NCI-H2171 treated with DMSO at 0.1 percent for 48 hours (cell line): ENCODE data around the gene TCF12.

Experiments
- DNase-seq: peaks from one replicate; lab custom pipeline; 2025; lab: John Stamatoyannopoulos, UW

Gene TCF12

DNA sequence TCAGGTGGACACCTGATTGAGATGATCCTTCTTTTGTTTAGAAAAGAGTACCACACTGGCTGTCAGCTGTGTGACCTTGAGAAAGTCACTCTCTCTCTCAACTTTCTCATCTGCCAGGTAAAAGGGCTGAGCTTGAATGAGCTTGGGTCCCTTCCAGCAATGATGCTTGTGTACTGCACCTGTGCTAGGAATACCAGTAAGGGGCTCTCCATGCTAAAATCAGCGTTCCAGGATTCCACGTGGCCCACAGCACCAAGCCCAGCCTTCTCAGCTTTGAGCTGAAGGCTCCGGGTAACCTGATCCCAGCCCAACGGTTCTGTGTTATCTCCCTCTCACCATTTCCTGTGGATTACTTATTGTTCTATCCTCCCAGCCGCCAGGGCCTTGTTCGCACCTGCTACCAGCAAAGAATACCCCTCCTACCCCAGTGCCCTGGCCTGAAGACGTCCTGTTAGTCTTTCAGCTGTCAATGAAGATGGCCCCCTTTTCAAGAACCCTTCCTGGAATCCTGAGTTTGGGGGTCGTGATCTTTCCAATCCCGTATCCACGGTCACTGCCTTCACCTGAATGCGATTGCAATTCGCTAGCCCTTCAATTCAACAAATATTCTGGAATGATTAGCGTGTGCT, 403.6 kb downstream of the TCF12 start:
- peak; percentile 80 for DNase-seq

DNA sequence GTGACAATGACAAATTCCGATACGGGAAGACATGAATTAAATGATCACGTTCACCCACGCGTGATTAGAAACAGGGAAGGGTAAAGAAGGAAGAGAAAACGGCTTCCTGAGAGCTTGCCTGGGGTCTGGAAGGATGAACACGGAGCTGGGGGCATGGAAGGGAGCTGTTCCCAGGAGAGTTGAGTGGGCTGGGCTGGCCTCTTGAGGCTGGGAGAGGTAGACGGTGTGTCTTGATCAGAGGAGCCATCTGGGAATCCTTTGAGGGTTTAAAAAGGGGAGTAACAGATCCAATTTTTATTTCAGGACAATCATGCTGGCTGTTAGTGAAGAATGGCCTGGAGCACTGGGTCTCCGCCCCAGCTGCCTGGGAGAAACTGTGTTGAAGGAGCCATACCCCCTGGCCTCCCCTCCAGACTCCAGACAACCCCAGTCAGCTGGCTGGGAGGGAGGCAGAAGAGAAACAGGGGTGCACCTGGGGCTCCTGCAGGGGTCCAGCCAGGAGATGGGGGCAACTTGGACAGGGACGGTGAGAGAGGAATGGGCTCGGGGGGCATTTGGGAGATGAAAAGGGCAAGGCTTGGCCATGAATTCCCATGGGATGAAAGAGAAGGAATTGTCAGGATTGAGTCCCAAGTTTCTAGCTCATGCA, 404.3 kb downstream of the TCF12 start:
- DNase-seq, result peak; percentile 68

DNA sequence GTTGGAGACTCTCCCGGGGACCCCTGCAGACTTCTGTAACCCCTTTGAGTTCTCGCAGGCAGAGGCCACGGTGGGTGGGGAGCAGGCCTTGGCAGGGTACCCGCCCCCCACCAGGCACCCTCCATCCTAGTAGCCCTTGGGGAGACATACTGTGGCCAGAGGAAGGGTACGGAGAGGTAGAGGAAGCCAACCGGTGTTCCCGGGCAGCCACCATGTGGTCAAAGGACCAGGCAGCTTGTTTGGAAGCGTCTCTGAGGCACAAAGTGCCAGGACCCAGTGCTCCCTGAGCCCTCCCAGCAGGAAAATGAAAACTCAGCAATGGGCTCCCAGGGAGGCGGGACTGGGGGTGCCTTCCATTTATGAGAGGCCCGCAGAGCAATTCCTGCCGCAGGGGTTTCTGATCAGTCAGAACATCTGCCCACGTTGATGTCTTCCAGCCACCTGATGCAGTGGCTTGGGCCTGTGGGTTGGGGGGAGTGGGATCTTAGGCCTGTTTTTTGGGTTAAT, 404.9 kb downstream of the TCF12 start:
- DNase-seq, result no peak

DNA sequence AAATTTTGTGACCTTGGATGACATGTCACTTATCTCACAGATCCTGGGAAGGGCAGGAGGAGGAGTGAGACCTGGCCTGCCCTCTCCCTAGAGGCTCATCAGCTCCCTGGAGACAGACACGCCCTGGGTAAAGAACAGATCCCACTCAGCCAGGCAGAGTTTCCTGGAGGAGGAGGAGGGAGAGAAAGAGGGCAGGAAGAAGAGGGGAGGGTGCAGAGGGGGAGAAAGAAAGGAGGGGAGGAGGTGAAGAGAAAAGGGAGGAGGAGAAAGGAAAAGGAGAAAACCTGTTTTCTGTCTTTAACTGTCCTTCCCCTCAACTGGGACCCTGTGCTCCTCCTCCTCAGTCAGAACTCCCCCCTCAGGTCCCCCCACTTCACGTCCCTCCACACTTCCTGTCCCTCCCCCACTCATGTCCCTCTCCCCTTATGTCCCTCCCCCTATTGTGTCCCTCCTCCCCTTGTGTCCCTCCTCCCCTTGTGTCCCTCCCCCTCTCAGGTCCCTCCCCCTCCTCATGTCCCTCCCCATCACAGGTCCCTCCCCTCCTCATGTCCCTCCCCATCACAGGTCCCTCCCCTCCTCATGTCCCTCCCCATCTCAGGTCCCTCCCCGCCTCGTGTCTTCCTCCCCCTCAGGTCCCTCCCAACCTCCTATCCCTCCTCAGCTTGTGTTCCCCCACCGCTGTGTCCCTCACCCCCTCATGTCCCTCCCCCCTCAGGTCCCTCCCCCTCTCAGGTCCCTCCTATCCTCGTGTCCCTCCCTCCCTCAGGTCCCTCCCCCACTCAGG, 405.6 kb downstream of the TCF12 start:
- peak; percentile 92 for DNase-seq

DNA sequence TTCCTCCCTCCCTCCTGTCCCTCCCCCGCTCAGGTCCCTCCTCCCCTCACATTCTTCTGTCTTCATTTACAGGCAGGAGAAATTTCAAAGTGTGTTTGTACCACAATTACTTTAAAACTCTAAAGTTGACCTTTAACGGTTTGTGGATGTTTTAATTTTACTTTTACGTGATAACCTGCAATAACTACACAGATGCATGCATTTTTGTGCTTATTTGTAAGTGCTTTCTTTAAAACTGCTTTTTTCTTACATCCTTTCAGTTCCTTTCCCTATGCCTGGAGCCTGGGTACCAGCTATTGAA, 406.1 kb downstream of the TCF12 start:
- no peak for DNase-seq

DNA sequence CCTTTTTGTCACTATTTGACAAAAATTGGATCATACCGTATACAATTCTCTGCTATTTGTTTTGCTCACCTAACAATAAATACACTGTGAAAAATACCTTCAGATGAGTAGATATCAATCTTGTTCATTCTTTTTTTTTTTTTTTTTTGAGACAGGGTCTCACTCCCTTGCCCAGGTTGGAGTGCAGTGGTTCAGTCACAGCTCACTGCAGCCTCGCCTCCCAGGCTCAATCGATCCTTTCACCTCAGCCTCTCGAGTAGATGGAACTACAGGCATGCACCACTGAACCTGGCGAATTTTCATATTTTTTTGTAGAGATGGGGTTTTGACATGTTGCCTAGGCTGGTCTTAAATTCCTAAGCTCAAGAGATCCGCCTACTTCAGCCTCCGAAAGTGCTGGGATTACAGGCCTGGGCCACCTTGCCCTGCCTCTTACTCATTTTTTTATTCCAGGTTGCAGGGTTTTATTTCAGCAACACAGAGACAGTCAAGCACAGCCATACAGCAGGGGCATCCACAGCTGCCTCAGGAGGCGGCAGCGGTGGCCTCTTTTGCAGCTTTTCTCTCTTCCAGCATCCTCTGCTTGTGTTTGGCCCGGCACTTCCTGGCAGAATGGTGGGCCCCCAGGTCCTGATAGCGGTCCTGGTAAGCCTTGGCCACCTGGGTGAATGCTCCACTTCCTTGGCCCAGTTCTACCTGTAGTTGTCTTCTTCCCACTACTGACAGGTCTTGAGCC, 406.7 kb downstream of the TCF12 start:
- DNase-seq, result no peak

DNA sequence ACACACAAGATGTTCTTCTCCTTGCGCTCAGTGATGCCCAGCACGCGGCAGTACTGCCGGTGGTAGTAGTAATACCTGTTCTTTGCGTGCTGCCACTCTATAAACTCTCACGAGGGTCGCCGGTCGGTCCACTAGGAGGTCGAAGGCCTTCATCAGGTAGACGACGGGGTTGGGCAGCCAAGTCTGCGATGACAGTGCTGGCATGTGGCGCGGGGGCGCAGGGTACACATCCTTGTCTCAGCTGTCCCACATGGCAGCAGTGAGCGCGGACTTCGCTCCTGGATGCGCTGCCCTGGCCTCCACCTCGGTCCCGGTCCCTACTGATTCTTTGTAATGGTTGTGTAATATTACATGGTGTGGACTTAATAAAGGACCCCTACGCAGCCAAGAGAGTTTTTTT, 407.8 kb downstream of the TCF12 start:
- DNase-seq, result no peak

DNA sequence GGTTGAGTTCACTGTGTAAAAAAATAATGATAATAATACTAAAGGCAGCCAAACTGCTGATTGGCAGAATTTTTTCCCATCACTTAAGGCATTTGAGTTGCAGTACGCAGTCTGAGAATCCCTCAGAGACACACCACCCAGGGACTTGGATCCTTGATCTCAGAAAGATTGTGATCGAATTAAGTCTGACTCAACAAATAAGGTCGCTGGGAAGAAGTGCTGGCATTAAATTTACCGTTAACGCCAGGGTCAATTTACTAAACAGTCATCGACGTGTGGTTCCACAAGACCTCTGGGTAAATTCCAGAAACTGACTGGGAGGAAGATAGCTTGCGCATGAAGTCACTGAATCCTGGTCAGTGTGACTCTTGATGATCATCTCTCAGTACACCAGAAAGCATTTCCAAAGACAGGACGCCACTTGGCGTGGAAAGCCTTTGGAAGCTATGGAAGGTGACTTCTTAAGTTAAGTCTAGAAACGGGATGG, 409.6 kb downstream of the TCF12 start:
- DNase-seq, result no peak

DNA sequence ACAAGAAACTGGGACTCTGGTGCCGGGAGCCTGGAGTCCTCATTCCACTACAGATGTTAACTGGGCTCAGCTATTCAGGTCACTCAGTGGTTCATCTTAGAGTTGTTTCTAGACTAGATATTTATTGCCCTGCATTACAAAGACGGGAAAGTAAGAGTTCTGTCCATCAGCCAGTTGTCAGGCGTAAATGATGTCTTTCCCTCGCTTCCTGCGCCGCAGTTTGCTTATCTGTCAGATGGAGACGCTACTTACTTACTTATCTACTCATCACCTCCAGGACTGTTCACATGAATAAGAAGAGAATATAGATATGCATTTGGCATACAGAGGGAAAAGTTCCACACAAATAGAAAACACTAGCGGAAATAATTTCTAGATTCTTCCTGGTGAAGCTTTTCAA, 410.0 kb downstream of the TCF12 start:
- DNase-seq, result no peak

DNA sequence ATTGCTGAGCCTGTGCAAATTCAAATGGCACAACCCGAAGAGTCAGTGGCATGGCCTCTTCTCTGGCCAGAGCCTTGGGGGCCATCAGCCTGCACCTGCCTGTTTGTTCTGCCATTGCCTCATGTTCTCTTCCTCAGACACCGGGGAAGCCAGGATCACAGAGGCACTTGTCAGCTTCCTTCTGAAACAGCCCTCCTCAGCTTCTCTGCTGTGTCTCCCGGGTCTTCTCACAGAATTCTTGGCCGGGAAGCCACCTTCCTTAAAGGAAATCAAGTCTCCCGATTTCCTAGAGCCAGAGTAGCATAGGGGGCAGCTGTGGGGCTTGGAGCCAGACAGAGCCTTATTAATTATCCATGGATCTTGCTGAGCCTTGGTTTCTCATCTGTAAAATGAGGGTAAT, 410.5 kb downstream of the TCF12 start:
- DNase-seq, result no peak

DNA sequence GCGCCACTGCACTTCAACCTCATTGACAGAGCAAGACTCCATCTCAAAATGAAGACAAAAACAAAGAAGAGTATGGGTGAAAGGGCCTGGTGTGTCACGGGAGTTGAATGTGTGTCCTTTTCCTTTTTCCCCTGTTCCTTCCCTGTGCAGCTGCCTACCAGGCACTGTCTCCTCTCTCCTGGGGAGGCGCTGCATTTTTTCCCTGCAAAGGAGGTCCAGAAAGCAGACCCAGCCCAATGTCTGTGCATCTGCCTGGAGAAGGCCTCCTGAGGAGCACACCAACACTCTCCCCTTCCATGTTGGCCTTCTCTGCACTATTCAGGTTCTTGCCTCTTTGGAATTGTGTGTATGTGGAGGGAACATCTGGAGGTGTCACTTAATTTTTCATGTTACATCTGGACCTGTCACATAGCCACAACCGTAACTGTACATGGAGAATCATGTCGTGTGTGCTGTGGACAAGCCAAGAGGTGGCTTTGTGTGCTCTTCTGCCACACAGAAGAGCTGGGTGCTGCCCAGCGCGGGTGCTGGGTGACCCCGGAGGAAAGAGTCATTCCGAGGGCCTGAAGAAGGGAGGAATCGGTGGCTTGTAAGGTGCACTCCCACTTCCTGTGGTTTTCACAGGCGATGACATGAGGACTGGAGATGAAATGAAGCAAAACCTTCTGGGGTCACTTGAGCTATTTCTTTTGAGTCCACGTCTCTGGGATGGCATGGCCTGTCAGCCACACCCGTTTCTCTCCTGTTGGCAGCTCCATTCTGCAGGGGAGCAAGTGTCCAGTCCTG, 411.3 kb downstream of the TCF12 start:
- DNase-seq, result no peak

DNA sequence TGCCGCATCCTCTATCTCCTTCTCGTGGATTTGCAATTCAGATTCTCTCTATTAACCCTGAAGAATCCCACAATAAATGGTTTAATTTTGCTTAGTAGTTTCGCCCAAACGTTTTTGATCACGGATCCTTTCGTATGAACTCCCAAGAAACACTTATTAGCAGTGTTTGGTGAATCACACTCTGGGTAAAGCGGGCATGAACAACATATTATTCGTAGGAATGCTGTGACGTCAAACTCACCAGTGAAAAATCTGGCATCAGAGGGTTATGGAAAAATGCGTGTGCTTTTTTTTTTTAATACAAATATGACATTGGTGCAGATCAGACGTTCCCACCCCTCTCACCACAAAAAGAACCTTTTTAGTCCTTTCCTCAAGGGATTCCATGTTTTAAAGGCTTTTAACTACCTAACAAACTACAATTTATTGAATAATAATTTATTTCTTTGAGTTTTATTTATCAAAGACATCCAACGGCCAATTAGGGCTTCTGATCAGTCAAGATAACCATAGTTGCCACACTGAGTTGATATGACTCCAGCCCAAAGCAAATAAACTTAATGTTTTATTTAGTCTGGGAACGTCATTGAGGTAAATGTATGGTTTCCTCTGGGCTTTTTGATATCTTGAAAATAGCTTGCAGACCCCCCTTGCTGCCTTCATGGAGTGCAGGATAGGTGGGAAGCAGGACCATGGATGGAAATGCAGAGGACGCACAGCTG, 412.3 kb downstream of the TCF12 start:
- no peak for DNase-seq

DNA sequence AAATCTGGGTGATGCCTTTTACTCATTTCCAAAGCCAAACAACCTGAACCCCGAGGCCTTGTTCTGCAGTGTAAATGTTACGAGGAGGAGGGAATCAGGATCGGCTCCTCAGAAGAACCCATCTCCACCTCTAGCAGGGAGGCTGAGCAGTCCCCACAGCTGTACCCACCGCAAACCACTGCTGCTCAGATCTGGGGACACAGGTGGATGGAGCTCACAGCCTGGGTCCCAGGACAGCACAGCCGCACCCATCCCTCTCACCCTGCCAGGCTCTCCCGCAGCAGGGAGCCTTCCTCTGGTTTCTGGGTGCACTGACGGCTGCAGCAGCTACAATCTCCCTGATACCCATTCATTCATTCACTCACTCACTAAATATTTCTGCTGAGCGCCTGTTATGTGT, 413.9 kb downstream of the TCF12 start:
- no peak for DNase-seq

DNA sequence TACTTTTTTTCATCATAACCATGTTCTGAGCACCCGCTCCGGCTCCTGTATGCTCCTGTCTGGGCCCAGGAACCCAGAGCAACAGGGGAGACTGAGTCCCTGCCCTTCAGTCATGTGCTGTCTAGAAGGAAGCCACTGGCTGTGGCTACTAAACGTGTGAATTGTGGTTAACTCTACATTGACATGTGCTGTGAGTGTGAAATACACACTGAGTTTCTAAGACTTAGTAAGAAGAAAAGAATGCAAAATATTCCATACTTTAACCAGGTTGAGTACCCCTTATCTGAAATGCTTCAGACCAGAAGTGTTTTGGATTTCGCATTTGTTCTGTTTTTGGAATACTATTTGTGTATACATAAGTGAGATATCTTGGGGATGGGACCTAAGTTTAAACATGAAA, 415.0 kb downstream of the TCF12 start:
- DNase-seq, result no peak

DNA sequence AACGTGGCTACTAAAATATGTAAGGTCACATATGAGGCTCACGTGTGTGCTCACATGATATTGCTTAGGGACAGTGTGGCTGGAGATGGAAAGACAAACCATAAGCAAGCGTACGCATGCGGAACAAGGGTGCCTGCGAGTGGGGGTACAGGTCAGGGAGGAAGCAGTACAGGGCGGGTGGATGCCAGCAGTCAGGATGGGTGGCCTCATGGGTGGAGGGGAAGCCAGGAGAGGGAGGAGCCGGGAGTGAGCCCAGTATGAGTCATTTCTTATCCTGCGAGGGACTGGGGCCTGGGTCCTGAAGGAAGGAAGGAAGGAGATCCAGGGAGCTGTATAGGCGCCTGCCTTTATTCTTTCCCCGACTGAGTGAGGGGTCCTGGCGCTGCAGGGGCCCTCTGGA, 415.8 kb downstream of the TCF12 start:
- DNase-seq, result no peak

DNA sequence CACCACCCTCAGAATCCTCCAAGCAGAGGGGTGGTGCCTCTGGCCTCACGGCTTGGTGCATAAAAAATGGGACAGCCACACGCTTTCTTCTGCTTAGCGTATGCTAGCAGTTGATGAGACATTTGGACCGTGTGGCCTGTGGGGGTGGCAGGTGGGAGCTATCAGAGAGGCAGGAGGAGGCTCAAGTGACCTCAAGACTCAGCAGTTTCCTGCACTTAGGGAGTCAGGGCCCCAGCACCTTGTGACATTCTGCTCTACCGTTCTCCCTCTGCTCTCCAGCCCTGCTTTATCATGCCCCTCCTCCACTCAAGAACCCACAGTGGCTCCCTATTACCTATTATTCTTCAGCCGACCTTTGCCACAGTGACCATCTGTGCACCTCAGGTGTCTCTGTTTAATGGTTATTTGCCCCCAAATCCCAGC, 416.9 kb downstream of the TCF12 start:
- no peak for DNase-seq

DNA sequence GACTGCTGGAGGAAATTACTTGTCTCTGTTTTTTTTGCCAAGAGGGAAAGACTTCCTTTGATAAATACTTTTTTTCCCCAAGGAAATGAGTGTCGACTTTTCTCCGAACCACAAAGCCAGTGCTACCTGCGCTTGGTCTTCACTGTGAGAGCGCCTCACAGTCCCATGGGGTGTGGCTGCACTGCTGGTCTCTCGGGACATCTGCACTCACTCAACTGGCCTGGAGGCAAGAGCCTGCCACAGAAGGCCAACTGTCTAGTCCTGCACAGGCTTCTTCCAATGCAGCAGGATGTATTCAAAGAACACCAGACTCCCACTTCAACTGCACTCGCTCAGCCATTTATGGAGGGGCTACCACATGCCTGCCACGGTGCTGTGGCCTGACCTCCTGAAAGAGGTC, 417.3 kb downstream of the TCF12 start:
- peak; percentile 13 for DNase-seq

DNA sequence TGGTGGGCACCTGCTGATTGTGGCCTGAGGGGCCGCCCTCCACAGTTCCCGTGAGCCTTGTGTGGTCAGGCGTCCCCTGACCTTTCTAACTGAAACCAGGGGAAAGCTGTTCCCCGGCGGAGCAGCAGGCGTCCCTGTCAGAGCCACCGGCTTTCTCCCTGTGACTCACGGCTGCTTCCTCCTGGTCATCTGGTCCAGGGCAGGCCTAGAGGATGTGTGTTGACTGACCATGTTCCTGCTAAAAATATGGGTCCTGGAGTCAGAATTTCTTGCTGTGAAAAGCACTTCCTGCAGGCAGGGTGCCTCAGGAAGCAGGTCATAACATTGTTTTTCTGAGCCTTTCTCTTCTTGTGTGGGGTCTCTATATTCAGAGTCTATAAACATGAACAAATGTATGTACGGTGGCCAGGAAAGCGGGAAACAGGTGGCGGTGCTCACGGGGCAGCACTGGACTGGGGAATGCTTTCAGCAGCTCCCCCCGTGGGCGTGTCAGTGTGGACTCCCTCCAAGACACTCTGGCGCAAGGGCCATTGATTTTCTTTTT, 419.5 kb downstream of the TCF12 start:
- no peak for DNase-seq

DNA sequence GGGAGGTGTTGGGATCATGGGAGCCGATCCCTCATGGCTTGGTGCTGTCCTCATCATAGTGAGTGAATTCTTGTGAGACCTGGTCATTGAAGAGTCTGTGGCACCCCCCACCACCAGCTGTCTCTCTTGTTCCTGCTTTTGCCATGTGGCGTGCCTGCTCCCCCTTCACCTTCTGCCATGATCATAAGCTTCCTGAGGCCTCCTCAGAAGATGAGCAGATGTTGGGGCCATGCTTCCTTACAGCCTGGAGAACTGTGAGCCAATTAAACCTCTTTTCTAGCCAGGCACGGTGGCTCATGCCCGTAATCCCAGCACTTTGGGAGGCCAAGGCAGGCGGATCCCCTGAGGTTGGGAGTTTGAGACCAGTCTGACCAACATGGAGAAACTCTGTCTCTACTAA, 420.9 kb downstream of the TCF12 start:
- no peak for DNase-seq
